Inferior parietal cortex (tissue), 1 donor: ENCODE results near the gene TSC22D1.
A peak's percentile ranks its signal among the peaks of the same experiment; 100 is the strongest.
"Not testable (repeated sequence)": the region's sequence is repeated elsewhere in the genome, so short reads cannot be mapped to it uniquely, and the experiment has no call there.

Experiments
- DNase-seq: peaks from one replicate; pipeline ENCODE4 v3.0.0-alpha.2; 2016; ENCODE audit errors: extremely low spot score

TSC22D1 gene

DNA sequence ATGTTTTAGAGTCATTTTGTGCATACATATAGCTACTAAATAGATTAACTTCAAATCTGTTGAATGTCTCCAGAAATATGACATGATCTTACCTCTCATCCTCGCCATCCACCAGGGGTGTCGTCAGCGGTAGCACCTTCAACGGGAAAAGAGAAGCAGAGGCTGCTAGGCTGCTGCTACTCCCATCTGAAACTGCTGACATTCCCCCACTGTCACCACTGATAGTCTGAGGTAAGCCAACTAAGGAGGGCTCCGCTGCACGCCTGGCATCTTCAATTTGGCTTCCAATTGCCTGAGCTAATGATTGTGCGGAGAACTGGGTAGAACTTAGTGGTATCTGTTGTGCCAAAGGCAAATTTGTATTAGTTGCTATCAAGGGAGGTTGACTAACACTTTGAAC, 3.1 kb downstream of the TSC22D1 start:
- DNase-seq = no peak

DNA sequence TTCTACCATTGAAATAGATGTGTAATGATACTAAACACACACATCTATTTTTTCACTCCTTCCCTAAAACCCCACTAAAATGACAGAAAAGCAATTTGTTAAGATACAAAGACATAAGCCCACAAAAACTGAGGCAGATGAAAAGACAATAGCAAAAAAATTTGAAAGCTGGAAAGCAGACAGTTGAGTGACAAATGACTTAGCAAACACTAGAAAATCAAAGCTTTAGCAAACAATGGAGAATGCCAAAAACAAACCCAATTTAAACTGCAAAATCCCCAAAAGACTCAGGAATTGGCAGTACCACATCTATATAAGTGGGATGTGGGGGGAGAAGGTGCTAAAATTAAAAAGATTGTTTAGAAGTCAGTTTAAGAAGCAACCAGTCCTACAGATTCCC, 9.5 kb downstream of the TSC22D1 start:
- DNase-seq = no peak

DNA sequence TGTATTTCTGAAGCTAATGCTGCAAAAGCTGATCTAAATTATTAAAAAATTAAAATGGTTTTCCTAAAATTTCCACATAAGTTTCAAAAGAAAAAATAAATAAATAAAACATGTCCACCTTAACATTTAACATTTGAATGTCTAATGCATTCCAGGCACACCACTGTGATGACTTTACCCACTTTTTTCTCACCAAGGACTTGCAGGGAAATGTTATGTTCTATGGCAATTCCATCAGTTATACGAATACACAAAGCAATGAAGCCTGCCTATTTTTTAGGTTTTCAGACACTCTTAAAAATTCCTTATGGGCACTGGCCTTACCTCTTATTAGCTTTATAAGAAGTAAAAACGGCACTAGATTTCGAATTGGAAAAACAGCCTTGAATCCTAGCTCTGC, 10.2 kb downstream of the TSC22D1 start:
- DNase-seq = no peak

DNA sequence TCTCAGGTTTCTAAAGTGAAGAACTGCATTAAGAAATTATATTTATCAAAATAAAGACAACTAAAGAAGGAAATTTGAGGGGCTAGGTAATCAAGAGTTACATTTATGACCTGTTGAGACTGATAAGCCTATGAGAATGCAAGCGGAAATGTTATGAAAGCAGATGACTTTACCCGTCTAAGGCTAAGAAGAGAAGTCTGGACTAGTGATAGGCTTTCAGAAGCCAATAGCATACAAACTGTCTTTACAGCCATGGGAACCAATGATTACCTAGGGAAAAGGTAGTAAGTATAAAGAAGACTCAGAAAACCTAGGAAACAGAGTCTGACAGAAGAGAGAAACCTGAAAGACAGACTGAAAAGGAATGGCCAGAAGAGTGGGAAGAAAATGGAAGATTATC, 11.2 kb downstream of the TSC22D1 start:
- DNase-seq = no peak

DNA sequence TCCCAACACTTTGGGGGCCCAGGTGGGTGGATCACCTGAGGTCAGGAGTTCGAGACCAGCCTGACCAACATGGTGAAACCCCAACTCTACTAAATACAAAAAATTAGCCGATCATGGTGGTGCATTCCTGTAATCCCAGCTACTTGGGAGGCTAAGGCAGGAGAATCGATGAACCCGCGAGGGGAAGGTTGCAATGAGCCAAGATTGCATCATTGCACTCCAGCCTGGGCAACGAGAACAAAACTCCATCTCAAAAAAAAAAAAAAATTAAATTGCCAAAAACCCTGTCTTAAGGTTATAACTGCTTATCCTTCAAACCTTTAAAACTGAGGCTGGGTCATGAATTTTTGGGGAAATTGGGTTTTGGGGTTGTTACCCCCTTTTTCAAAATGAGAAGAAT, 13.3 kb downstream of the TSC22D1 start:
- not testable (repeated sequence) for DNase-seq

DNA sequence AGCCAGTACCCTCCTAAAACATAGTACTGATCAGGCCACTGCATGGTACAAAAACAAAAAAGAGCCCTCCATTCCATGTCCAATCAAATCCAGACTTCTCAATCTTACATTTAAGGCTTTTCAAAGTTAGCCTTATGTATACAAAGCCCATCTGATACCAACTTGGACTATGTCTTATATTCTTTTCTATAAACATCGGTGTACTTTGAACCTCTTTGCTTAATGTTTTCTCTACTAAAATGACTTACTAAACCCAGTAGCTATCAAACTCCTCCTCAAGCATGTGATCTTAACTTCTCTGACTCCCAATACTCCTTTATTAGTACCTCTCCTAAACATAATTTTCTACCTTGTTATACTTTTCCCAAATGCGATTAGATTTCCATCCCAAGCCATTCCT, 14.8 kb downstream of the TSC22D1 start:
- DNase-seq = no peak

DNA sequence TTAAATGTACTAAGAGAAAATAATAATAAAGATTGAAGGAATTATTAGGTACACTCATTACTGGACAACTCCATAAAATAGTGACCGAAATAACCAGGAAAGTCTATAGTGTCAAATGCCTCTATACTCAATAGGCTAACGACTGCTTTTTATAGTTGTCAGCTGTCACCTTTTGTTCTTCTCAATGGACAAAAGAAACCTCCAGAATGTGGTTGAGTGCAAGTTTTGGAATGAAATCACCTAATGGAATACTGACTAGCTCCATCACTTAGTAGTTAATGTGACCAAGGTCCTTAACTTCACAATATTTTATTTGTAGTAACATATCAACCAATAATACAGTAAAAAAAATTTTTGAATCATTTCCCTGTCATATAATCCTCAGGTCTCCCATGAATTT, 18.1 kb downstream of the TSC22D1 start:
- DNase-seq = no peak

DNA sequence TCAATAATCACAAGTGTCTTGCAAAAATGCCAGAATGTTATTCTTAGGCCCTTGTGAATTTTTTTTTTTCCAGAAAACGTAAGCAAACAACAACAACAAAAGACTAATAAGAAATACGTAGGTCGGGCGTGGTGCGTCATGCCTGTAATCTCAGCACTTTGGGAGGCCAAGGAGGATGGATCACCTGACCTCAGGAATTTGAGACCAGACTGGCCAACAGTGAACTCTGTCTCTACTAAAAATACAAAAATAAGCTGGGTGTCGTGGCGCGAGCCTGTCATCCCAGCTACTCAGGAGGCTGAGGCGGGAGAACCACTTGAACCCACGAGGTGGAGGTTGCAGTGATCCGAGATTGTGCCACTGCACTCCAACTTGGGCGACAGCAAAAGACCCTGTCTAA, 20.9 kb downstream of the TSC22D1 start:
- DNase-seq = no peak

DNA sequence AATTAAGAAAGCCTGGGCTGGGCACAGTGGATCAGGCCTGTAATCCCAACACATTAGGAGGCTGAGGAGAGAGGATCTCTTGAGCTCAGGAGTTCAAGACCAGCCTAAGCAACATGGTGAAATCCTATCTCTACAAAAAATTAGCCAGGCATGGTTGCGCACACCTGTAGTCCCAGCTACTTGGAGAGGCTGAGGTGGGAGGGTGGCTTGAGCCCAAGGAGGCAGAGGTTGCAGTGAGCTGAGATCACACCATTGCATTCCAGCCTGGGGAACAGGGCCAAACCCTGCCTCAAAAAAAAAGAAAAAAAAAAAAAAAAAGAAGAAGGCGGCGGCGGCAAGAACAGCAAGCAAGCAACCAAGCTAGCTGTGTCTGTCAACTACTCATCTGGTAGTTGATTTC, 26.7 kb downstream of the TSC22D1 start:
- DNase-seq = no peak

DNA sequence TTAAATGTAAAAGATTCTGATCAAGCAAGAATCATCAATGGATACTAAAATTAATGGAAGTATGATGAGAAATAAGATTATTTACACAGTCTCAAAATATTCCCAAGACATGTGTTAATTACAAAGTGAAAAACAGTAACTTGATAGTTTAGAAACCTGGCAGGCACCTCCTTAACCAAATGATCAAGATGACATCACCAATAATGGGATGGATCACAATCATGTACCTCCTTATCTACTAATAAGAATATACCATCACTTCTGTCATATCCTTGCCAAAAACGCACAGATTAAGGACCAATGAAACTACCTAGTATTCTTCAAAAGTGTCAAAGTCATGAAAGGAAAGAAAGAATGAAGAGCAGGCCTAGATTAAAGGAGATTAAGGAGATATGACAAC, 30.0 kb downstream of the TSC22D1 start:
- no peak for DNase-seq

DNA sequence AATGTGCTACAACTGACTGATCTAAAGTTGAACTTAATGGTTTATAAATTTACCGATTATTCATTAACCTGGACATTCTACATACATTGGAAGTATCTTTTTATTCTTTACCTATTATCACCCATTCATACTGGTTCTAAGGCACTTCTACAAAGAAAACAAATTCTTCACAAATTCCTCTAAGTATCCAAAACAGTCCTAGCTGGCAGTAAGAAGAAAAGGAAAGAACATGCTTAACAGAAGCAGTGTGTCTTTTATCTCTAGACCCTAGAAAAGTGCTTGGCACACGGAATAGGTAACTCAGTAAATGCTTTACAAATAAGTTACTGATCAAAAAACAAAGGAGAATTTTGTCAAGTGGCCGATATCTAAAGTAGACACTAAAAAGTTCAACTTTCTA, 32.8 kb downstream of the TSC22D1 start:
- DNase-seq = no peak

DNA sequence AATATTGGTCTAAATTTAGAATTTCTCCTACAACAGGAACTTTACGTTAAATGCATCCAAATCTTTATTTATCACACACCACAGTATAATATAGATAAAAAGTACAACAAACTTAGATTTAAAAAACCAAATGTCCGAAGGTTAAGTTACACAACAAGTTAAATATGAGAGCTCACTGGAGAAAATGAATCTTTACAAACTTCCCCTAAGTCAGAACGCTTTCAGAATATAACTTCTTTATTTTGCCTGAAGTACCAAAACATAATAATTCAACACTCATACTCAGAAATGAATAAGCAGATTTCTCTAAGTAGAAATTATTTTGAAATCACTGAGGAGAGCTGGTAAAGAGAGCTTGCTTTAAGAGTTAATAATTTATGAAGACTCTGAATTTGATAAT, 33.8 kb downstream of the TSC22D1 start:
- DNase-seq = no peak

DNA sequence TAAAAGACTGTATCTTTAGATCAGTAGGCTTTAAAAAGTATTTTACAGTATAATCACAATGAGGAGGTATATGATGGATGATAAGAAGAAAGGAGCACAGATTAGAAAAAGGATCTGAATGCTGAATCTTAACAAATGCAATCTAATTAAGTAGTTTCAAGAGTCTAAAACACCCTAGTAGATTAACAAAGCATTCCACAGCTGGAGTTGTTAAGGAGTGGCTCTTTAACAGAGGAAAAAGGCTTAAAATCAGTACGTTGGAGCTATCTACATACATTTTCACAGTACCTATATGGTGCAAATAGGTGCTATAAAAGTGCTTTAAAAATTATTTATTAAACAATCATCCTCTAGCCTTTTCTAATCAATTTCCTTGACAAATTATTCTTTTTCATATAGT, 34.5 kb downstream of the TSC22D1 start:
- no peak for DNase-seq

DNA sequence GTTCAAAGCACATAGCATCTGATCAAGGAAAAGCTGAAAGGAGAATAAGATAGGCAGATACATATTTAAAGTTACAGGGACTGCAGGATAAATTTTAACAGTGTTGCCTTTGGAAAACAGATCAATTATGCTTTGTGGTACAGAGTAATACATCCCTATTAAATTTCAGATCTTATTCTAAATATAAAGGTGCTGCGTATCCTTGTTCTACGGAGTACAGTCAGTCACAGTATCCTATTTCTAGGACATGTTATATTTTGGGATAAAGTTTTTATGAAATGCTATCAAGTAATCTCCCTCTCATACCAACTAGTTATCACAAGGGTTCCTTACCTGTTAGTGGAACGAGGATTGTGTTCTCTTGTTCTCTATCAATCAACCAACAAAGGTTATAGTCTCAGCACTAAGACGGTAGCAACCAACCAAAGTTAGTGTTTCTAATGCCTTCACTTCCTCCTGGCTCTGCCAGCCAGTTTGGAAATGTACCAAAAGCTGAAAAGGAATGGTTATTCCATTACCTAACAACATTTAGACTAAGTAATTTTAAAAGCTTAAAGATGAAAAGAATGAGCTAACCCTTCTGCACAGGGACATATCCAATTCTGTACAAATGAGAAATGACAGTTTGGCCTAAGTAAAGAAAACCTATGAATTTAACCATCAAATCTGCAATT, 35.2 kb downstream of the TSC22D1 start:
- peak; percentile 20 for DNase-seq

DNA sequence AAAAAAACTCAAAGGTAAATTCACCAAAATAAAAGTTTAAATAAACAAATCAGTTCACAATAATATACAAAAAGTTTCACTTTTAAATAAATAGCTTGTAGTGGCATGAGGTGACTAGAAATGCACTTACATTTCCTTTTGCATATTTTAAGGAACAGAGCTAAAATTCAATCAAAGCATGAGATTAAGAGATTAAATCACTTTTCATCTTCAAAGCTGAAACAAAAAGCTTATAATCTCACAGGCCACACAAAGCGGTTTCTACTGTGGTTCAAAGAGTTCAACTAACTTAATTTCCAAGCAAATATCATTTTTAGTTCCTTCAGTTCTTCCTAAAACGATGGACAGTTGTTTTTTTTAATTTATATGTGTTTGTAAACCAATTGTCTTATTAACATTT, 38.9 kb downstream of the TSC22D1 start:
- DNase-seq = no peak

DNA sequence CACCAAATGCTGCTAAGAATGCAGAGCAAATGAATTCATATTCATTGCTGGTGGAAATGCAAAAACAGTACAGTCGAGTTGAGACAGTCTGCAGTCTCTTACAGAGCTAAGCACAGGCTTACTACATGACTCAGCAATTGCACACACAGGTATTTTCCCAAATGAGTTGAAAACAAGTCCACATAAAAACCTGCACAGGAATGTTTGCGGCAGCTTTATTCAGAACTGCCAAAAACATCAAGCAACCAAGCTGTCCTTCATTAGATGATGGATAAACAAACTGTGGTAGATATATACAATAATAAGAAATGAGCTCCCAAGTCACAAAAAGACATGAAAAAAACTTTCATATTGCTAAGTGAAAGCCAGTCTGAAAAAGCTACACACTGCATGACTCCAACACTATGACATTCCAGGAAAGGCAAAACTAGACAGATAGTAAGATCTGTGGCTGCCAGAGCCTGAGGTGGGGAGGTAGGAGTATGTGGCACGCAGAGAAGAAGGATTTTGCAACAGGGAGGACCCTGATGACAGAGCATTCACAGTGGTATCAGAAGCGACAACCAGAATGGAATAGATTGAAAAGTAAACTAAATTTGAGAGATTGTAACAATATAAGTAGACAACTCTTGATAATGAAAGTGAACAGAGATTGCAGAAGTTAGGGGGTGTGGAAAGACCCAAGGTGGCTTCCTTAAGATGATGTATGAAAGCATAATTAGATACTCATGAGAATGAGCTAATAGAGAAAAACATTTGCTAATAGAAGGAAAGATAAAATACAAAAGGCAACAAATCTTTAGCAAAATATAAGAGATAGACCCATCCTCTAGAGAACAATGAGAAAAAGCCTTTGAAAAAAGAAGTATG, 52.7 kb downstream of the TSC22D1 start:
- peak; percentile 39 for DNase-seq

DNA sequence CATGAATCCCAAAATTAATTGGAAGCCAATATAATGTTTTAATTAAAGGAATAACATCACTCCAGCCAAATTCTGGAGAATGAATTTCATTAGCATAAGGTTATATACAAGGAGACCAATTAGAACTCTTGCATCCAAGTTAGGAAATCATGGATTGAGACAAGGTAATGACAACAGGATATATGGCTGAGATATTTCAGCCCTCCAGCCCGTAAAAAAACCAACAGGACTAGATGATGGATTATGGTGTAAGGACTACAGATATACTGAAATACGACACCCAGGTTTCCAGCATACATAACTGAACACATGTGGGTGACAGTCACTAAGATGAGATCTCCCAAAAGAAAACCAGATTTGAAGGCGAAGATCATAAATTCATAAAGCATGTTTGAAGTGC, 56.5 kb downstream of the TSC22D1 start:
- DNase-seq = no peak

DNA sequence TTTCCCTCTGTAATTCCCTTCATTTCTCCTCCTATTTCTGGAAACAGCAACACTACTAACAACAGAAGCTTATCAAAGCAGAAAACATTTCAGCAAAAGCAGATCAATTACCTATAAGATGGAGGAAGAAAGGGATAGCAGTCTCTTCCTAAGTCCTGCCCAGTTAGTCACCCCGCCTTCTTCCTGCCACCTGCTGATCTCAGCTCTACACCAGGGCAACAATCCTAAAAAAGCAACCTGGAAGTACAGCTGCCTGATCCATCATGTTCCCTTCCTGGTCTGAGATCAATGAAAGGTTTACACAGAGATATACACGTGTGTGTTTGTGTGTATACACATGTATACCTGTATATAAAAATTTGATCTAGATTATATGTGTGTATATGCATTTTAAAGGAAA, 59.4 kb downstream of the TSC22D1 start:
- DNase-seq = no peak

DNA sequence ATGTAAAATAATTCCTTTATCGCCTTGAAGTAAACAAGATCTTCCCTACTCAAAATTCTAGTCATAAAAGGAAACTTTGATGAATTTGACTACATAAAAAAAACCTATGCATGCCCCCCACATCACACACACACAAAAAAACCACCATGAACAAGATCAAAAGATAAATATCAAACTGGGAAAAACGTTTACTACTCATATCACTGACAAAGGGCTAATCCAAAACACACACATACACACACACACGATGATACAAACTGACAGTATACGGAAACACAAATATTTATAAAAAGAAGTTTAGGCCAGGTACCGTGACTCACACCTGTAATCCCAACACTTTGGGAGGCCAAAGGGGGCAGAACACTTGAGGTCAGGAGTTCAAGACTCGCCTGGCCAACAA, 61.9 kb downstream of the TSC22D1 start:
- no peak for DNase-seq

DNA sequence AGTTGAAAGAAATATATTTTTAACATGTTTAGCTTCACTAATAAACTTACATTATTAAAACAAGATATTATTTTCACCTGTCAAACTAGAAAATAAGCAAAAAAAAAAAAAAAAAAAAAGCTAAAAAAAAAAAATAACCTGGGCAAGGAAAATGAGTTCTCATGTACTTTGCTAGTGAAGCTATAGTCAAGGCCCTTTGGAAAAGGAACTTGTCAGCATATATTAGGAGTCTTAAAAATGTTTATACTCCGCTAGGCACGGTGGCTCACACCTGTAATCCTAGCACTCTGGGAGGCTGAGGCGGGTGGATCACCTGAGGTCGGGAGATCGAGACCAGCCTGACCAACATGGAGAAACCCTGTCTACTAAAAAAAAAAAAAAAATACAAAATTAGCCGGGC, 66.3 kb downstream of the TSC22D1 start:
- DNase-seq = not testable (repeated sequence)

DNA sequence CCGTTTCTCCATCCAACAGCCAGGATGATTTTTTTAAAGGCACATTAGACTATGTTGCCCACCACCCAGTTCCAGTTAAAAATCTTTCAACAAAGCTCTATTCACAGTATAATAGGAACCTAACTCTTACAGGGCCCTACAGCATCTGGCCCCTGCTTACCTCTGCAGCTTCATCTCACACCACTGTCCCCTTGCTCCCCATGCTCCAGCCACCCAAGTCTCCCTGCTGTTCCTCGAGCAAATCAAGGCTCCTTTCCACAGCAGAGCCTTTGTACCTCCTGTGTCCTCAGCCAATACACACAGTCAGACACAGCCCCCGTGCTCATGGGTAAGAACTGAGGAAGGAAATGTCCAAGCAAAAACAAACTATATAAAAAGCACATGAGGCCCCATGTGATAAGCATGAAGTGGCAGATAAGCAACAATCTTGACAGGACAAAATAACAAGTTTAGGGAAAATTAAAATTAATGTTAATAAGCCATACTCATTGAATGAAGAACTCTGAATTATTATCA, 67.5 kb downstream of the TSC22D1 start:
- DNase-seq = no peak

DNA sequence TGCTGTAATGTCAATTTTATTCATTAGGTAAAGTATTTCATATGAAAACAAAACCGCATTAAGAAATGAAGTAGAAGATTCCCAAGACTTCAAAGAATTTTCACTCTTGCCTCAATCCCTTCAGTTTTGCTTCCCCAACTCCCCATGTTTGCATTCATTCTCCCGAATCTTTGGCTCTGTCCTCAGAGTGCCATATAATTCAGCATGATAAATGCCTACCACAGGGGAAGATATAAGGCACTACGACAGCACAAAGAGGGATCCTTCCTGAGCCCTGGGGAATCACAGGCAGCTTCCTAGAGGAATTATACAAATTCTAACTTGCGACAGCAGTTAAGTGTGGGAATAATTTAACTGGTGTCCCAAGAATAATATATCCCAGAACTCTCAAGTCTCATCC, 68.5 kb downstream of the TSC22D1 start:
- no peak for DNase-seq

DNA sequence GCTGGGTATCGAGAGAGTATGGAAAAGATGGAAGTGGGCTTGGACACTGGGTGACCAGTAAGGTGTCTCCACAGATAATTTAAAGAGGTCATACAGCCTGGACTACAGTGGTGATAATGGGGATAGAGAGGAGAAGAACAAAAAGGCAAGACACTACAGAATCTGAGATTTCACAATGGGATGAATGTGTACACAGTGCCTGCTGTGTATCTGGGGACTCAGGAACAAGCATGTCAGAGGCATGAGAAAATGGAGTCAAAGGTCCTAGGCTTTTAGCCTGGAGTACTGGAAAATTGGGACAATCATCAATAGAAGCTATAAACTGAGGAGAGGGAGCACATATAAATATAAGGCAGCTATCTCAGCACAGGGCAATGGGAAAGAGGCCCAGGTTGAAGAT, 69.4 kb downstream of the TSC22D1 start:
- no peak for DNase-seq
